Stimulated activated naive CD4-positive, alpha-beta T cell (primary cell): ENCODE results near the gene MAP2K3.
"Not testable (repeated sequence)": the region's sequence is repeated elsewhere in the genome, so short reads cannot be mapped to it uniquely, and the experiment has no call there.

ENCODE experiments used
- DNase-seq, 6 experiments: peaks; one replicate each; lab custom pipeline; 2025; lab: John Stamatoyannopoulos, UW

Gene MAP2K3

DNA sequence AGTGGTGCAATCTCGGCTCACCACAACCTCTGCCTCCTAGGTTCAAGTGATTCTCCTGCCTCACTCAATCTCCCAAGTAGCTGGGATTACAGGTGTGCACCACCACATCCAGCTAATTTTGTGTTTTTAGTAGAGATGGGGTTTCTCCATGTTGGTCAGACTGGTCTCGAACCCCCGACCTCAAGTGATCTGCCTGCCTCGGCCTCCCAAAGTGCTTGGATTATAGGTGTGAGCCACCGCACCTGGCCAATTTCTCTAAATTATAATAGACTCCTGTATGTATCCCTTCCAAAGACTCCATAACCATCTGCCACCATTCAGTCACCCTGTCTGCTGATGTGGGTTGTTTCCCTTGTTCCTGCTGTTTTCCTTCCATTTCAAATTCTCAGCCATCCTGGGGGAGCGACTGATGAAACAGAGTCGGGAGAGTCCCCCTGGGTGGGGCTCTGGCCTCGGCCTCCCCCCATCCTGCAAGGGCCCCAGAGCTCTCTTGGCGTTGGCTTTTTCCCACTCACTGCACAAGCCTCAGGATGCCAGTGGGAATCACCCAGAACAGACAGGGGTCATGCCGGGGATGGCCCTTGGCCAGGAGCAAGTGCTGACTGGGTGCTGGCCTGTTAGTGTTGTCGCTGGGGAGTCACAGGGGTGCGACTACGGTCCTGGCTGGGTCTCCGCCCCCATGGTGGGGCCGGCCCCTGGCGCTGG is 25.7 kb downstream of the MAP2K3 start:
- not testable (repeated sequence) for DNase-seq

DNA sequence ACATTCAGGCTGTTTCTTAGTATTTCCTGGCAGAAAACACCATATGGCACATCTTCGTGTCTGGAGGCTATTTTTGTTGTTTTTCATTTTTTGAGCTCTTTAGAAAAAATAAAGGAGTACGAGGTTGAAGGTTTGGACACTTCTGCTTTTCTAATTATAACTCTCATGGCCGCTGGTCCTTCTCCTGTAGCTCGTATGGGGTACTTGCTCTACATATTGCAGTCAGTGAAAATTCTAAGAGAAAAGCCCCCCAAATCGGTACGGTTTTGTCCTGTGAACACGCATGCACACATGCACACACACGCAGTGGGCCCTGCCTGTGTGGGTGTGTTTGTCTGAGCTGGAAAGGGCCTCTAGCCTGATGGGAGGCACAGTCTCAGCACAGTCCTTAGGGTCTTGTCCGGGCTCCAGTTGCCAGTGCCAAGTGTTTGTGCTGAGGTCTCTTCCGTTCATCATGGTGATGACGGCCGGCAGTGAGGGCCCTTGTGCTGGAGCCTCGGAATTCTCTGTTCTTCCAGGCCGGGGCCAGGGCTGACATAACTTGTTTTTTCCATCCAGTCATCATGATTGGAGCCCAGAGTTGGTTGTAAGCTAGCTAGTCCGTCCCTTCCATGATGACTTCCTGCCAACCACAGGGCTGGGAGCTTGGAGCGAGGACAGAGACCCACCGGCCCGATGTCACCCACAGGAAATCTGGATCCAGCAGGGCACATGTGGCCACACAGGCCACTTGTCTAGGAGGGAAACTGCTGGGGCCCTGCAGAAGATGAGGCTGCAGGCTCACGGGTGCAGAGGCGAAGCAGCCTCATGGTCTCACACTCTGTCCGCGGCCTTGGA is 26.5 kb downstream of the MAP2K3 start:
- not testable (repeated sequence) for DNase-seq

DNA sequence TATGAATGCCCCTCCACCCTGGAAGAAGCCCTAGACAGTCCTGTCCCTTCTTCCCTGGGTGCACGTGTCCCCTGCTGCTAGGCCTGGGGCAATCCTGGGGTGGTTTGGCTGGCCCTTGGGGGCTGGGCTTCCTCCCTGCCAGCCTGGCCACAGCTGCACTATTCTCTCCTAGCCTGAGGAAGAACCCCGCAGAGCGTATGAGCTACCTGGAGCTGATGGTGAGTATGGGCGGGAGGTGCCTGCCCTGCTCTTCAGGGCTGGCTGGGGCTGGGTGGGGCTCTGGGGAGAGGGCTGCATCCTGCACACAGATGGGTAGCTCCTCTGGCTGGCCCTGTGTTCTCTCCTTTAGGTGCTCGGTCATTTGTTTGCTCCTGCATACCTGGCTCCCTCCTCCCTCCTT is 28.8 kb downstream of the MAP2K3 start:
- DNase-seq: no peak

- not testable (repeated sequence) for DNase-seq
These were observed 29.2 kb downstream of the MAP2K3 start for GRCh38 chr17:21313761-21314160.

DNA sequence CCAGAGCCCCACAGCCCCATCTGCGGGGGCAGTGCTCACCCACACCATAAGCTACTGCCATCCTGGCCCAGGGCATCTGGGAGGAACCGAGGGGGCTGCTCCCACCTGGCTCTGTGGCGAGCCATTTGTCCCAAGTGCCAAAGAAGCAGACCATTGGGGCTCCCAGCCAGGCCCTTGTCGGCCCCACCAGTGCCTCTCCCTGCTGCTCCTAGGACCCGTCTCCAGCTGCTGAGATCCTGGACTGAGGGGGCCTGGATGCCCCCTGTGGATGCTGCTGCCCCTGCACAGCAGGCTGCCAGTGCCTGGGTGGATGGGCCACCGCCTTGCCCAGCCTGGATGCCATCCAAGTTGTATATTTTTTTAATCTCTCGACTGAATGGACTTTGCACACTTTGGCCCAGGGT is 29.8 kb downstream of the MAP2K3 start:
- not testable (repeated sequence) for DNase-seq

- DNase-seq: not testable (repeated sequence)
These were observed 30.2 kb downstream of the MAP2K3 start for GRCh38 chr17:21314701-21315111.

DNA sequence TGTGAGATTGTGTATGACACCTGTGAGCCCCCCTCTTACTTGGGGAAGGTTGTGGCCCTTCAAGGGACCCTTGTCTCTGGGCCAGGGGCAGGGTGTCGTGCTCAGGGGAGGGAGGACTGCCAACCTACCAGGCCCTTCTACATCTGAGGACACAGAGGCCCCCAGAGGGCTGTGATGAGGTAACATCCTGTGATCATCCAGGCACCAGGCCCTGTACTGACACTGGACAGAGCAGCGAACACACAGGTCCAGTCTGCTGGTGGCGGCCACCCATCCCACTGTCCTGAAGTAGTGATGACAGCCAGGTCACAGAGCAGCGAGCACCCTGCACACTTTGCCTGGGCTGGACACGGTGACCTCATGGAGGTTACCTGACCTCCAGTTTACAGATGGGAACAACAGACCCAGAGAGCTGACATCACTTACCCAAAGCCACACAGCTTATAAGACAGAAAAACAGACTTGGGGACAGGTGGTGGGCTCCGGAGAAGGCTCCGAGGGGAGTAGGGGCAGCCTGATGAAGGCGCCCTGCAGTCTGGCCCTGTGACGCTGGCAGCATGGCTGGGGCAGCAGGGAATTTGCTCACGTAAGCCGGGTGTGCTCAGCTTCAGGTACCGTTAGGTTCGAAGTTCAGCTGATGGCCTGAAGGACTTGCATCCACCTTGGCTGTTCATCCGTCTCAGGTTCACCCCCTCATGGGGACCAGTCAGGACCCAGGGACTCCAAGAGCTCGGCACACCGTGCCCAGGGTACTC is 30.9 kb downstream of the MAP2K3 start:
- not testable (repeated sequence) for DNase-seq

DNA sequence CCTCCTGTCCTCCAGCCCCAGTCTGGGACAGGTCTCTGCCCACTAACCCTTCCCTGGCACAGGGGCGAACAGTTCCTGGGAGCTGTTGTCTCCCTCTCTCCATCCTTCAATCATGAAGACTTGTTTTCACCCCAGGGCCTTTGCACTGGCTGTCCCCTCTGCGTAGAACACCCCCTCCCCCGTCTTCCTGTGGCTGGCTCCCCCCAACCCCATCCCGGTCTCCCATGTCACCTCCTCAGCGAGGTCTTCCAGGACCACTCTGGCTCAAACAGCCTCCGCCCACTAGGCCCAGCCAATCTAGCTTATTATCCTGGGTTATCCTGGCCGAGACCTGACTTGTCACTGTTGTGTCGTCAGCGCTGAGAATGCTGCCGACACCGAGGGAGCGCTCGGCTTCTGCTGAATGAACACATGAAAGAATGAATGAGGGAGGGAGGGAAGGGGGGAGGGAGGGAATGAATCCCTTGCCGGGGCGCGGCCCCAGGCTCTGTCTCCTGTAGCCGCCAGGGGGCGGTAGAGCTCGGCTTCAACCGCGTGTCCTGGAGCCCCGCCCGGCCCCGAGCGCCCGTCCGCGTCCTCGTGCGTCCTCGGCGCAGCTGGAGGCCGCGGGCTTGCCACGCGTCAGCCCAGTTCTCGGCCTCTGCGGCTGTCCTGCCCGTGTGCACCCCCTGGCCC is 31.8 kb downstream of the MAP2K3 start:
- DNase-seq: peak in 1 of 6 experiments; percentile 2

GRCh38 chr17:21316887-21317500 is 32.5 kb downstream of the MAP2K3 start:
- peak in 1 of 6 experiments; percentile 7 for DNase-seq

GRCh38 chr17:21317821-21318220 is 33.3 kb downstream of the MAP2K3 start:
- DNase-seq: not testable (repeated sequence)

GRCh38 chr17:21318439-21318838 is 33.9 kb downstream of the MAP2K3 start:
- no peak for DNase-seq

GRCh38 chr17:21318856-21319255 is 34.3 kb downstream of the MAP2K3 start:
- not testable (repeated sequence) for DNase-seq

- DNase-seq: not testable (repeated sequence)
These were observed 34.7 kb downstream of the MAP2K3 start for GRCh38 chr17:21319256-21319655.

DNA sequence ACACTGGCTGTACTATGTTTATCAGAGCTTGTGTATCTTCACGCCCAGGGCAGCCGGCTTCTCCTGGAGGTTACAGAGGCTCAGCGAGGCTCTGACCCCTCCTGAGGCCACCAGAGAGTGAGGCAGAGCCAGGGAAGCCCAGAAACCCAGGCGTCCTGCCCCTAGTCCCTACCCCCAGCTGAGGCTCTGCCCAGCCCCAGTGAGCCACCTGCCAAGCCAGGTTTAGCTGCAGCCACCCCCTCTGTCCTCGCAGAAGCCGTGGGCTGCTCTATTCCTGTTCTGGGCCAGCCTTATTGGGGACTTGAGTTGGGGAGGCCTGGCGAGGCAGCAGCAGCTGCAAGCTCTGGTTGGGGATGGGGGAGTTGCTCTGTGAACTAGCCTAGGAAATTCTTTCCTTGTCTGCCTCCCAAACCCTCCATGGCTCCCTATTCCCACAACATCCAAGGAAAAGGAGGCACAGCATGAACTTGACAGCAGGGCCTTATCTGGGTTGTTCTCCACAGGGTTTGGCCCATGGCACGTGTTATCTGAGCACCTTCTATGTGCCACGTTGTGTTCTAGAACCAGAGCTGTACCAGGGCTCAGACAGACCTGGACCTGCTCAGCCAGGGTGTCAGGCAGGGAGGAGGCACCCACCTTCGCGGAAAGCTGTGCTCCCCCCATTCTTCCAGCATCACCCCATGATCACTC is 35.3 kb downstream of the MAP2K3 start:
- not testable (repeated sequence) for DNase-seq

GRCh38 chr17:21320430-21320829 is 35.9 kb downstream of the MAP2K3 start:
- not testable (repeated sequence) for DNase-seq

DNA sequence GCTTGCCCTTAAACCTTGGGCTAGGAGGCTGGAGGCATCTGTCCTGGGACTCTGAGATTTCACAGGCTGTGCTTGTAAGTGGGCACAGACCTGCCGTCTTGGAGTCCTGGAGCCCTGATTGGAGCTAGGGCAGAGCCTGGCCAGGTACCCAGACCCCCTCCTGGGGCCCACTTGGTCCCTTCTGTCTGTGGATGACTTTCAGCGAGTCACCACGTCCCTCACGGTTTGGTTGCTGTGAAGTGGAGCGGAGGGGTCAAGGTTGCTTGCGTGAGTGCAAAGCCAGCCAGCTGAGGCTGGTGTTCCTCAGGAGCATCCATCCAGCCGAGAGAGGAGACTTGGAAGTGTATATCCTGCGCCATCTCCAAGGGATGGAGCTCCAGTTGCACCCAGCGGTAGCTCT is 36.5 kb downstream of the MAP2K3 start:
- DNase-seq: not testable (repeated sequence)

- DNase-seq: not testable (repeated sequence)
These were observed 37.3 kb downstream of the MAP2K3 start for GRCh38 chr17:21321744-21322191.

DNA sequence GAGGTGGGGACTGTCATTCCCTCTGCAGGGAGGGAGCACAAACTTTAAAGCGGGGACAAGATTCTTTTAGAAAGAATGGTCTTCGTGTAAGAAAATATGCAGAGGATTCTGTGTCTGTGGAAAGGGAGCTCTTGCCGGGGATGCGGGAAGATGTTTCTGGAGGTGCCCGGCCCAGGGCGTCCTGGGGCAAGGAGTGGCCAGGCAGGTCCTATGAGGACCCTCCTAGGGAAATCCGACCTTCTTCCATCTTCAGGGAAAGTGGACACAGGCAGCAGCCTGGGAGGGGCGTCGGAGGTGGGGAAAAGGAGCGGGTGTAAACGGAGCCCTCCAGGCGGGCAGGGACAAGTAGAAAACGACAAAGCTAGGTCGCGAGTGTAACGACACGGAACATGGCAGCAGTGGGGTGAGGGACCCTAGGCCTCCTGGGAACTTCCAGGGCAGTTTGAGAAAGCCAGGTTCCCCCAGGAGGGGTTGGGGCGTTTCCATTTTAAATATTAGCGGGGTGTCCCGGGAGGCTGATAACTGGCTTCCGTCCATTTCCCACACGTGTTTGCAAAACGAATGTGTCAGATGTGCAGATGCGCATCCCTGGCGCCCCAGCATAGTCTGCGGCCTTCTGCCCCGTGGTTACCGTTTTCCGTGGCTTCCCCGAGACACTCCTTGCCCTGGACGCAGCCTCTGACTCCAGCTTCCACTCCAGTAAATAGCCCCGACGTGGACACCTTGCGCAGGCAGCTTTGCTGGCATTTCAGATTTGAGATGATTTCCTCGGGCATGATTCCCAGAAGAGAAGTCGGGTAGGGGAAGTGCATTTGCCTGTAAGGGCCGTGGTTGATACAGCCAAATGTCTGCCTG is 39.0 kb downstream of the MAP2K3 start:
- not testable (repeated sequence) for DNase-seq

DNA sequence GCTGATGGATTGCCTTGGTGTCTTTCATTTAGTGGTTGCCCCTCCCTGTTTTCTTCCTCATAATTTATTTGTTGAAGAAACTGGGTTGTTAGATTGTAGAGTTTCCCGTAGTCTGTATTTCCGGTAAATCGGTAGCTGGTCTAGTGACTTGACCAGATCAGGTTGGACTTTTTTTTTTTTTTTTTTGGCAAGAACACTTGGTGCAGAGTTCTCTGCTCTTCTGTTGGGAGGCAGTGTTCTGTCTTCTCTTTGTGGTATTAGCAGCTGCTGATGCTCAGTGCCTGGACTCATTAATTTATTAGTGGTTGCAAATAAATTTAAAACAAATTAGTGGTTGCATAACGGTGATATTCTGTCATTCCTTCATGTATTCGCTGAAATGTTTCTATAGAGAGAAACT is 40.2 kb downstream of the MAP2K3 start:
- not testable (repeated sequence) for DNase-seq

DNA sequence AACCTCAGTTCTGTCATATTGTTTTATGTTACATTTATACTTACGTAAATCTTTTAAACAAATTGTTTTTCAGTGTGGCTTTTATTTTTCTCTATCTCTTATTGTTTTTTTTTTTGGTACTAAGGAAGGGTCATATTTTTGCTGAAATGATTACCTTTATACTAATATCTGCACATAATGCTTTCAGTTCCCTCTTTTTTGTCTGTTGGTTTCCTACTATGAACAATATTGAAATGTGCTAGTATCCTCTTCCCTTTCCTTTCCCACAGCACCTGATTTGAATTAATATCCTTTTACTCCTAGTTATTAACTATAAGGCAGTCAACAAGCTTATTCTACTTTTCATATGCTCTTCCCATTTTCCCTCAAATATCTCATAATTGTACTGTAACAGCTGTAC is 43.4 kb downstream of the MAP2K3 start:
- DNase-seq: not testable (repeated sequence)
